Measurements from ENCODE around the gene SULT1E1.

SULT1E1 gene

GRCh38 chr4:69855822-69856221 is 4.1 kb downstream of the SULT1E1 start:
- CTCF ChIA-PET: no interaction called here
- DNase-seq (ENCODE audit: low read depth, low spot score): no peak
- POLR2A ChIA-PET: no interaction called here
- TF ChIP-seq CTCF (IDR thresholded peaks at IDR 0.05; ENCODE audit: insufficient read depth, low read length, missing control alignments): no peak
- H3K4me3 ChIP-seq (ENCODE audit: low read depth, low read length): no peak overlapping the region

- CTCF ChIA-PET: interaction anchor here (1.4 kb wide), 1 partner anchor 20 kb away, joined by 3 read pairs; no protein-coding TSS in a partner anchor
- no peak for TF ChIP-seq CTCF (IDR thresholded peaks at IDR 0.05; ENCODE audit: insufficient read depth, low read length, missing control alignments)
- POLR2A ChIA-PET: no interaction called here
- no peak overlapping the region for H3K4me3 ChIP-seq (ENCODE audit: low read depth, low read length)
- no peak for DNase-seq (ENCODE audit: low read depth, low spot score)
These were observed 10.0 kb downstream of the SULT1E1 start for GRCh38 chr4:69849969-69850368.

- ChIA-PET CTCF (no interaction called here), POLR2A (no interaction called here)
- DNase-seq (ENCODE audit: low read depth, low spot score): no peak
- no peak for TF ChIP-seq CTCF (IDR thresholded peaks at IDR 0.05; ENCODE audit: insufficient read depth, low read length, missing control alignments)
- H3K4me3 ChIP-seq (ENCODE audit: low read depth, low read length): no peak overlapping the region
These were observed 10.6 kb downstream of the SULT1E1 start for GRCh38 chr4:69849297-69849696.

- POLR2A ChIA-PET: no interaction called here
These were observed 11.9 kb downstream of the SULT1E1 start for GRCh38 chr4:69848028-69848427.

GRCh38 chr4:69843932-69844331 is 16.0 kb downstream of the SULT1E1 start:
- H3K4me3 ChIP-seq (ENCODE audit: low read depth, low read length): no peak overlapping the region
- CTCF ChIA-PET: no interaction called here
- no peak for TF ChIP-seq CTCF (IDR thresholded peaks at IDR 0.05; ENCODE audit: insufficient read depth, low read length, missing control alignments)

More at GRCh38 chr4:69848028-69848427, 11.9 kb downstream of the SULT1E1 start:
- DNase-seq (ENCODE audit: low read depth, low spot score): no peak
- no peak overlapping the region for H3K4me3 ChIP-seq (ENCODE audit: low read depth, low read length)
- no peak for TF ChIP-seq CTCF (IDR thresholded peaks at IDR 0.05; ENCODE audit: insufficient read depth, low read length, missing control alignments)
- CTCF ChIA-PET: interaction anchor here (1.4 kb wide), 1 partner anchor 24 kb away, joined by 3 read pairs; no protein-coding TSS in a partner anchor

GRCh38 chr4:69843301-69843700 is 16.6 kb downstream of the SULT1E1 start:
- no peak for DNase-seq (ENCODE audit: low read depth, low spot score)
- POLR2A ChIA-PET: no interaction called here
- CTCF ChIA-PET: no interaction called here
- no peak for TF ChIP-seq CTCF (IDR thresholded peaks at IDR 0.05; ENCODE audit: insufficient read depth, low read length, missing control alignments)
- H3K4me3 ChIP-seq (ENCODE audit: low read depth, low read length): no peak overlapping the region

More at GRCh38 chr4:69843932-69844331, 16.0 kb downstream of the SULT1E1 start:
- DNase-seq (ENCODE audit: low read depth, low spot score): no peak
- POLR2A ChIA-PET: no interaction called here

Measured in AG04449 (cell line).